Measurements from ENCODE around the gene GRK5.

Gene GRK5

GRCh38 chr10:119278126-119278709 is 70.8 kb downstream of the GRK5 start:
- Mint-ChIP-seq H3K36me3 (ENCODE audit: low read depth) (no peaks in the 10 kb centered on the region), H3K9me3 (no peaks in the 10 kb centered on the region), H3K4me1 (peaks cover 23% of the 10 kb centered on the region), H3K4me3 (no peak overlapping the region), H3K27ac (no peak overlapping the region), H3K27me3 (no peaks in the 10 kb centered on the region)
- DNase-seq = no peak
- ATAC-seq = no peak

DNA sequence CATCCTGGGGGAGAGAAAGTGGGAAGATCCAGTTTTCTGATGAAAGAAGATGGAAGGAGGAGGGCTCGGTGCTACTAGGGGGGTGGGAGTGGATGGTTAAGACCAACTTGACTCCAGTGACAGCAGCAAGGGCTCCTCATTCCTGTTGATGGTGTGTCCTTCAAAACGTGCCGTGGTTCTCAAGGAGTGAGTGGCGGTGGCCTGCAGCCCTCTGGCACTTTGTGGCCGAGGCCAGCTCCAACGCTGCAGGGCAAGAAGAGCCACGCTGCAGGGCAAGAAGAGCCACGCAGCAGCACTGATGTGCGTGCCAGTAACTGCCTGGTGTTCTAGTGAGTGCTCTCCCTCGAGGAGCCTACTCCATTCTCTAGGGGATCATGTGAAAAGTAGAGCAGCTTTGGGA is 72.1 kb downstream of the GRK5 start:
- Mint-ChIP-seq H3K27me3 (no peaks in the 10 kb centered on the region), H3K9me3 (no peaks in the 10 kb centered on the region), H3K36me3 (ENCODE audit: low read depth) (no peaks in the 10 kb centered on the region), H3K4me3 (no peak overlapping the region), H3K4me1 (peaks cover 26% of the 10 kb centered on the region), H3K27ac (no peak overlapping the region)
- DNase-seq = no peak
- ATAC-seq = no peak

GRCh38 chr10:119281581-119282071 is 74.3 kb downstream of the GRK5 start:
- no peak overlapping the region for H3K27ac Mint-ChIP-seq
- H3K9me3 Mint-ChIP-seq = no peaks in the 10 kb centered on the region
- no peaks in the 10 kb centered on the region for H3K36me3 Mint-ChIP-seq (ENCODE audit: low read depth)
- no peak overlapping the region for H3K4me3 Mint-ChIP-seq
- H3K27me3 Mint-ChIP-seq = no peaks in the 10 kb centered on the region
- DNase-seq (no peak), ATAC-seq (no peak)
- H3K4me1 Mint-ChIP-seq = peaks cover 40% of the 10 kb centered on the region

DNA sequence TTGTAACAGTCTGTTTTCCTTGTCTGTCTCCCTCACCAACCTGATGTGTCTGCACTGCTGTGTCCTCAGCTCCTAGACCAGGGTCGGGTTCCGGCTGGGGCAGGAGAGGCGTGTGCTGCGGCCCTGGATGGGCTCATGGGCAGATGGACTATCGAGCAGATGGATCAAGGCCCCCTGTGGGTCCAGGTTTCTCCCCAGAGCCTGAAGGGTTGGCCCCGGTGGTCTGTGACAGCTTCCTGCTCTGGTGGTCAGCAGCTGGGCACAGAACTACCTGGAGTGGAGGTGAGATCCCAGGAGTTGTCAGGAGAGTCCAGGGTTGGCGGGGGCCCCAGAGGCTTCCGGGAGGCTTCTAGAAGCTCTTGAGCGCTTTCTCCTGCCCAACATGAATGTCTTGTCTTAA is 75.1 kb downstream of the GRK5 start:
- H3K36me3 Mint-ChIP-seq (ENCODE audit: low read depth) = no peaks in the 10 kb centered on the region
- H3K27ac Mint-ChIP-seq = no peak overlapping the region
- H3K27me3 Mint-ChIP-seq = no peaks in the 10 kb centered on the region
- ATAC-seq = no peak
- no peak for DNase-seq
- no peaks in the 10 kb centered on the region for H3K9me3 Mint-ChIP-seq
- no peak overlapping the region for H3K4me3 Mint-ChIP-seq
- peaks cover 43% of the 10 kb centered on the region for H3K4me1 Mint-ChIP-seq

GRCh38 chr10:119283387-119283786 is 76.0 kb downstream of the GRK5 start:
- Mint-ChIP-seq H3K4me1 (peaks cover 47% of the 10 kb centered on the region), H3K27me3 (no peaks in the 10 kb centered on the region), H3K4me3 (no peak overlapping the region), H3K27ac (no peak overlapping the region), H3K9me3 (no peaks in the 10 kb centered on the region), H3K36me3 (ENCODE audit: low read depth) (no peaks in the 10 kb centered on the region)
- ATAC-seq (no peak), DNase-seq (no peak)

DNA sequence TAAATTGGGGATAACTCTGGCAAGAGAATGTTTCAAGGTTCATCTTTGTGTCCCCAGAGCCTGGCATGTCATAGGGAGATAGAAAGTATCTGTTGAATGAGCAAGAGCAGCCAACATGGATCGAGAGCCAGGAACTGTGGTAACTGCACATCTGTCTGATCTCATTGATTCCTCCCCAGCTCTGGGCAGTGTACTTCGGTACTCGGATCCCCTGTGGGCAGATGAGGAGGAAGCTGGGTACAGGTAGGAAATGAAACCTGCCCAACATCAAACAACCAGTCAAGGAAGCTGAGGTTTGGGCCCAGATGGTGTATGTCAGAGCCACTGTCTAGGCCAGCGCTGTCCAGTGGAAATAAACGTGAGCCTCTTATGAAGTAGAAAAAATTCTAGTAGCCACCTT is 76.4 kb downstream of the GRK5 start:
- H3K9me3 Mint-ChIP-seq = no peaks in the 10 kb centered on the region
- ATAC-seq (peak; percentile 41), DNase-seq (no peak)
- no peak overlapping the region for H3K27ac Mint-ChIP-seq
- H3K4me1 Mint-ChIP-seq = peaks cover 50% of the 10 kb centered on the region
- H3K4me3 Mint-ChIP-seq = no peak overlapping the region
- H3K36me3 Mint-ChIP-seq (ENCODE audit: low read depth) = no peaks in the 10 kb centered on the region
- H3K27me3 Mint-ChIP-seq = no peaks in the 10 kb centered on the region

DNA sequence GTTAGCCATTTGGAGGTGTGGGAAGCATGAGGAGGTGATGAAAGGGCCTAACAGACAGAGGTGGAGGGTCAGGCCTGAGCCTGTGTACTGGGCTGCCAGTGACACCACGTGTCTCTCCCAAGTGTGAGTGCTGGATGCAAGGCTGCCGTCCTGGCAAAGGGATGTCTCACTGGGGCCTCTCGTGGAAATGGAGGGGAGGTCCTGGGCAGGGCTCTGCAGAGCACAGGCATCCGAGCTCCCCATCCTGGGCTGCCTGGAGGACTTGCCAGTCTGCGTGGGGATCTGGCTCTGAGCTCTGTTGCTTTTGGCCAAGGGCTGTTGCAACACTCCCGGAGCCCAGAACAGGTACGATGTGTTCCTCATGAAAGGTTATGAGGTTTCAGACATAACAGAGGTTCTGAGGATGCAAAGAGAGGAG is 77.3 kb downstream of the GRK5 start:
- Mint-ChIP-seq H3K27me3 (no peaks in the 10 kb centered on the region), H3K4me1 (peaks cover 58% of the 10 kb centered on the region), H3K4me3 (no peak overlapping the region), H3K36me3 (ENCODE audit: low read depth) (no peaks in the 10 kb centered on the region), H3K27ac (peak overlapping the region; percentile 23), H3K9me3 (no peaks in the 10 kb centered on the region)
- ATAC-seq (peak; percentile 38), DNase-seq (no peak)

DNA sequence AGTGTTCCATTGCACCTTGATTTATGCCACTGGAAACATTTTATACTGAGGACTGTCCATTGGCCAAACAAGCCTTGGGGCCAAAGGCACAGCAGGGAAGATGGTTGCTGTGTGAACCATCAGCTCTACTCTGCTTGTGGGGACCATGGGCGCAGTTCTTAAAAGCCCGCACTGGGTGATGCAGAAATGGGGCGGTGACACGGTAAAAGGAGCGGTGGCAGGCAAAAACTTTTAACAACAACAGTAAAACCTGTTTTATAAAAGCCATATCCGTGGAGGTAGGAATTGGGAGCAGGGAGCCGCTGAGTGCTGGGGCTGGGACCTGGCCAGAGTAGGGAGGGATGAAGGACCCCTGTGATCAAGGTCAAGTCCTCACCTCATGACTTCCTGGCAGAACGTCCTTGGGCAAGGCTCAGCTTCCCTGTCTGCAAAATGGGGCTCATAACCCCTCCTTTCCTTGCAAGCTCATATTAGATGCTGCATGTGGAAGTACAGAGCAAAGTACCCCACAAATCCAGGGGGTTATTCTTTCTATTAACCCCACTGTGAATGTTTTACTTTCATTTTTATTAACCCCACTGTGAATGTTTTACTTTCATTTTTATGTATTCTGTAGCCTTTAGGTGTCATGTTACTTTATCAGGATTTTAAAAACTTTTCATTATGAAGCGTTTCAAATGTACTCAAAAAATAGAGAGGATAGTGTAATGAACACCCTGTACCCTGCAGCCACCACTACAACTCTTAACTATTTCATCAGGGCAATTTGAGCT is 78.3 kb downstream of the GRK5 start:
- Mint-ChIP-seq H3K27ac (peak overlapping the region; percentile 23), H3K4me1 (peaks cover 64% of the 10 kb centered on the region), H3K4me3 (peak overlapping the region; percentile 55), H3K27me3 (no peaks in the 10 kb centered on the region), H3K36me3 (ENCODE audit: low read depth) (no peaks in the 10 kb centered on the region), H3K9me3 (no peaks in the 10 kb centered on the region)
- DNase-seq (no peak), ATAC-seq (peak; percentile 33)

GRCh38 chr10:119286516-119286915 is 79.1 kb downstream of the GRK5 start:
- Mint-ChIP-seq H3K36me3 (ENCODE audit: low read depth) (no peaks in the 10 kb centered on the region), H3K4me1 (peaks cover 69% of the 10 kb centered on the region), H3K27ac (peak overlapping the region; percentile 23), H3K27me3 (no peaks in the 10 kb centered on the region), H3K9me3 (no peaks in the 10 kb centered on the region), H3K4me3 (peak overlapping the region; percentile 55)
- ATAC-seq = no peak
- no peak for DNase-seq

DNA sequence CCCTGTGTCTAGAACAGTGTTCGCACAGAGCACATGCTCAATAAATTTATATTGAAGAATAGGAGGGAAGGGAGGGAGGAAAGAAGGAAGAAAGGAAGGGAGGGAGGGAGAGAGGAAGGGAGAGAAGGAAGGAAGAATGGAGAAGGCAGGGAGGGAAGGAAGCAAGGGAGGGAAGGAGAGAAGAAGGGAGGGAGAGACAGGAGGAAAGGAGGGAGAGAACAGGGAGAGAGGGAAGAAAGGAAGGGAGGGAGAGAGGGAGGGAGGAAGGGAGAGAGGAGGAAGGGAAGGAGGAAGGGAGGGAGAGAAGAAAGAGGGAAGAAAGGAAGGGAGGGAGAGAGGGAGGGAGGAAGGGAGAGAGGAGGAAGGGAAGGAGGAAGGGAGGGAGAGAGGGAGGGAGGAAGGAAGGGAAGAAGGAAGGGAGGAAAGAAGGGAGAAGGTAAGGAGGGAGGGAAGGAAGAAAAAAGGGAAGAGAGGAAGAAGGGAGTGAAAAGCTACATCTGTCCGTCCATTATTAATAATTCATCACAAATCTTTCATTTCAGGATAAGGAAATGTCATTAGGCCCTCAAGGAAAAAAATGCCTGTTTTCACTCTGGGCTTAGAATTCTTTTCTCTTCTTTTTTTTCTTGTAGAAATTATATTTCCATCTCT is 79.7 kb downstream of the GRK5 start:
- ATAC-seq = no peak
- Mint-ChIP-seq H3K4me3 (no peak overlapping the region), H3K36me3 (ENCODE audit: low read depth) (no peaks in the 10 kb centered on the region), H3K4me1 (peaks cover 70% of the 10 kb centered on the region), H3K27ac (peak overlapping the region; percentile 23), H3K27me3 (no peaks in the 10 kb centered on the region), H3K9me3 (no peaks in the 10 kb centered on the region)
- DNase-seq = no peak

DNA sequence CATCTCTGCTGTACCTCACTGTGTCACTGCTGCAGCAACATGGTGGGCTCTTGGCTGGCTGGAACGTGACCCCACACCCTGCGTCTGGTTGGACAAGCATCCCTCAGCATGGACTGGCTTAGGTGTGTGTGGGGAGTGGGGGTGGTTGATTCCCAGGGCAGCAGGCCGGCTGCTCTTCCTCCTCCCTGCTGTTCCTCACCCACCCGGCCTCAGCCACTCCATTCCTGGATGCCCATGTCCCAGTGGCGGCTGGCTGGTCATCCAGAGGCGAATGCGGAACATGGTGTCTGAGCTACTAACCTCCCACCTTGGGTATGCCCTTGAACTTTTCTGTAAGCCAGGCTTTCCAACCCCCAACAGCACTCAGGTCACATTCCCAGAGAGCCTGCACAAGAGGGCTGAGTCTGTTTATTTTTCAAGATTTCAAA is 81.2 kb downstream of the GRK5 start:
- Mint-ChIP-seq H3K4me3 (no peak overlapping the region), H3K27ac (no peak overlapping the region), H3K36me3 (ENCODE audit: low read depth) (no peaks in the 10 kb centered on the region), H3K4me1 (peaks cover 80% of the 10 kb centered on the region), H3K27me3 (no peaks in the 10 kb centered on the region), H3K9me3 (no peaks in the 10 kb centered on the region)
- ATAC-seq (no peak), DNase-seq (no peak)

- Mint-ChIP-seq H3K36me3 (ENCODE audit: low read depth) (no peaks in the 10 kb centered on the region), H3K27ac (no peak overlapping the region), H3K9me3 (no peaks in the 10 kb centered on the region), H3K4me1 (peaks cover 75% of the 10 kb centered on the region), H3K27me3 (no peaks in the 10 kb centered on the region), H3K4me3 (no peak overlapping the region)
- DNase-seq = no peak
- ATAC-seq = no peak
Measured at GRCh38 chr10:119289227-119289920, 82.0 kb downstream of the GRK5 start.

DNA sequence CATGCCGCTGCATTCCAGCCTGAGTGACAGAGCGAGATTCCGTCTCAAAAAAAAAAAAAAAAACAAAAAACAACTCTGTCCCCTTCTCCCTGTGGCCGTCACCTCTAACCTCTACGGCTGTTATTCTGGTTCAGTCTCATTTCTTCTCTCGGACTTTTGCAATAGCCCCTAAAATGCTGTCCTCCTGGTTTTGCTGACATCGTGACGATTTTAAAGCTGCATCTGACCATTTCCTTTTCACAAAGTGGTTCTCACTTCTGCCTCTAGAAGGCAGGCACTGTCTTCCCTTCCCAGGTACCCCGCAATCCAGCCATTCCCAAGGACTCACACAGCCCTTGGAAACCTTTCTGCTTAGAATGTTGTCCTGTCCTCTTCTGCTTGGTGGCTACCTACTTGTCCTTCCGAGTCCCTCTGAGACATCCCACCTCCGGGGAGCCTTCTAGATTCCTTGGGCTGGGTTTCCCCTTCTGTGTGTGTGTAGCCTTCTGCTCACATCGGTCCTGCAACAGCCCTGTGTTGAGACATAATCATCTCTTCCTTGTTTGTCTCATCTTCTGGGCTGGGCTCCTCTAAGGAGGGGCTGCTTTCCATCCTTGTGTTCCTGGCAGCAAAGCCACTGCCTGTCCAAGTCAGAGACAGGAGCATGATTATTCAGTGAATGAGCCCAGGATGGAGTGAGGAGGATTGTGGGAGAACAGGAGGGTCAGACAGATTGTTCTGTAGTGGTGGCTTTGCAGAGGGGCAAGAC is 83.1 kb downstream of the GRK5 start:
- DNase-seq = no peak
- Mint-ChIP-seq H3K4me1 (peaks cover 64% of the 10 kb centered on the region), H3K27ac (peak overlapping the region; percentile 1), H3K9me3 (no peaks in the 10 kb centered on the region), H3K27me3 (no peaks in the 10 kb centered on the region), H3K36me3 (ENCODE audit: low read depth) (no peaks in the 10 kb centered on the region), H3K4me3 (no peak overlapping the region)
- no peak for ATAC-seq
